Panc1 (cell line): Measurements from ENCODE around the gene IL21R.

ENCODE experiments used
- CTCF ChIP-seq: fragments of 450-650 bp; IDR thresholded peaks from 2 replicates; pipeline ENCODE4 v1.5.1; 2017; ENCODE audit warnings: mild to moderate bottlenecking
- POLR2AphosphoS5 ChIP-seq: IDR thresholded peaks from 2 replicates; pipeline ENCODE4 v1.6.1; 2012; ENCODE audit warnings: mild to moderate bottlenecking, low read depth, low read length, moderate library complexity
- SIN3A ChIP-seq: IDR thresholded peaks from 2 replicates; pipeline ENCODE4 v1.6.1; 2012; ENCODE audit warnings: low read depth, mild to moderate bottlenecking, low read length, moderate library complexity, borderline replicate concordance; ENCODE audit not compliant: insufficient read depth
- TCF7L2 ChIP-seq: IDR thresholded peaks from 2 replicates; pipeline ENCODE4 v1.6.1; 2011; ENCODE audit warnings: mild to moderate bottlenecking, low read depth, low read length, inconsistent platforms

- TF ChIP-seq CTCF (no peak), TCF7L2 (no peak), POLR2AphosphoS5 (no peak), SIN3A (no peak)
Observed at GRCh38 chr16:27473101-27473900, 71.3 kb downstream of the IL21R start.
